ENCODE results near the gene SHOX. TPM values are rescaled to one million over a fixed set of nuclear protein-coding genes. Genes with fewer than 3 reads are reported as not detected.
"Not testable (repeated sequence)": the region's sequence is repeated elsewhere in the genome, so short reads cannot be mapped to it uniquely, and the experiment has no call there.

The SHOX gene
- total RNA-seq = not detected

DNA sequence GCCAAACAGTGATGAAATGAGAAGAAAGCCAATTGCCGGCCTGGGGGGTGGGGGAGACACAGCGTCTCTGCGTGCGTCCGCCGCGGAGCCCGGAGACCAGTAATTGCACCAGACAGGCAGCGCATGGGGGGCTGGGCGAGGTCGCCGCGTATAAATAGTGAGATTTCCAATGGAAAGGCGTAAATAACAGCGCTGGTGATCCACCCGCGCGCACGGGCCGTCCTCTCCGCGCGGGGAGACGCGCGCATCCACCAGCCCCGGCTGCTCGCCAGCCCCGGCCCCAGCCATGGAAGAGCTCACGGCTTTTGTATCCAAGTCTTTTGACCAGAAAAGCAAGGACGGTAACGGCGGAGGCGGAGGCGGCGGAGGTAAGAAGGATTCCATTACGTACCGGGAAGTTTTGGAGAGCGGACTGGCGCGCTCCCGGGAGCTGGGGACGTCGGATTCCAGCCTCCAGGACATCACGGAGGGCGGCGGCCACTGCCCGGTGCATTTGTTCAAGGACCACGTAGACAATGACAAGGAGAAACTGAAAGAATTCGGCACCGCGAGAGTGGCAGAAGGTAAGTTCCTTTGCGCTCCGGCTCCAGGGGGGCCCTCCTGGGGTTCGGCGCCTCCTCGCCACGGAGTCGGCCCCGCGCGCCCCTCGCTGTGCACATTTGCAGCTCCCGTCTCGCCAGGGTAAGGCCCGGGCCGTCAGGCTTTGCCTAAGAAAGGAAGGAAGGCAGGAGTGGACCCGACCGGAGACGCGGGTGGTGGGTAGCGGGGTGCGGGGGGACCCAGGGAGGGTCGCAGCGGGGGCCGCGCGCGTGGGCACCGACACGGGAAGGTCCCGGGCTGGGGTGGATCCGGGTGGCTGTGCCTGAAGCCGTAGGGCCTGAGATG is at the start of gene SHOX:
Gene SHOX (plus strand): TSS at position 180 of the 885 bp plus-strand sequence. CDS start 107 bp downstream, at position 287.
- H3K27ac Mint-ChIP-seq = no peak within 1 kb of the TSS
- peaks cover 48 to 55% of the 10 kb centered on the region in 2 donors for H3K27me3 Mint-ChIP-seq

DNA sequence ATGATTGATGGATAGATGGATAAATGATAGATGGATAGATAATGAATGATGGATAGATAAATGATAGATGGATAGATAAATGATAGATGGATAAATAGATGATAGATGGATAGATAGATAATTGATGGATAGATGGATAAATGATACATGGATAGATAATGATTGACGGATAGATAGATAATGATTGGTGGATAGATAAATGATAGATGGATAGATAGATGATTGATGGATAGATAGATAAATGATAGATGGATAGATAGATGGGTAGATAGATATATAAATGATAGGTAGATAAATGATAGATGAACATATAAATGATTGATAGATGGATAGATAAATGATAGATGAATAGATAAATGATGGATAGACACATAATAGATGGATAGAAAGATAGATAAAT is 49.5 kb upstream of the SHOX start:
- no peaks in the 10 kb centered on the region for H3K36me3 Mint-ChIP-seq
- no peak overlapping the region for H3K4me3 Mint-ChIP-seq
- no peak overlapping the region for H3K27ac Mint-ChIP-seq
- H3K9me3 Mint-ChIP-seq = peaks cover 4% of the 10 kb centered on the region
- ATAC-seq (no peak), DNase-seq (ENCODE audit: low spot score) (no peak)
- no peaks in the 10 kb centered on the region for H3K4me1 Mint-ChIP-seq (ENCODE audit: low read depth in 2 of 2)
- H3K27me3 Mint-ChIP-seq = peaks cover 0 to 6% of the 10 kb centered on the region in 2 donors

More for the DNA sequence above, at the start of gene SHOX:
- Mint-ChIP-seq H3K9me3 (peaks cover 6% of the 10 kb centered on the region), H3K4me1 (ENCODE audit: low read depth in 2 of 2) (peaks cover 0 to 13% of the 10 kb centered on the region in 2 donors), H3K36me3 (peaks cover 15% of the 10 kb centered on the region), H3K4me3 (no peak within 1 kb of the TSS)
- ATAC-seq (no peak), DNase-seq (ENCODE audit: low spot score) (no peak)

DNA sequence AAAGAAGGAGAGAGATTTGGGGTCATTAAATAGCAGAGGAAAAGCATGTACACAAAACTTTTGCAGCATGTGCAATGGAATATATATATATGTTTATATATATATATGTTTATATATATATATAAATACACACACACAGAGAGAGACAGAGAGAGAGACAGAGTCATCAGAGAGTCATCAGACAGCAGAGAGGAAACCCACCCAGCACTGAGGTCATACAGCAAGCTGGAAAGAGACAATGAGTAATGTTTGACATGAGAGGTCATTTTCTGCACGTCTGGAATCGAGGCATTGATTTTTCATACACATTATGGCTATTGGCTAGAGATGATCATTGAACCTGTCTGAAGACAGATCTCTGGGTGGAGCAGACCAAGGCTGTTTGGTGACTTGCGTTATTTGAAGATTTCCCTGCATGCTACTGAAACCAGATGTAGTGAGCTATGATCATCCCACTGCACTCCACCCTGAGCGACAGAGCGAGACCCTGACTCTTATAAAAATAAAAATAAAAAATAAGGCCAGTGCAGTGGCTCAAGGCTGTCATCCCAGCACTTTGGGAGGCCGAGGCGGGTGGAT is 48.8 kb upstream of the SHOX start:
- H3K36me3 Mint-ChIP-seq = no peaks in the 10 kb centered on the region
- H3K4me3 Mint-ChIP-seq = no peak overlapping the region
- no peaks in the 10 kb centered on the region for H3K4me1 Mint-ChIP-seq (ENCODE audit: low read depth in 2 of 2)
- peaks cover 4% of the 10 kb centered on the region for H3K9me3 Mint-ChIP-seq
- ATAC-seq (no peak), DNase-seq (ENCODE audit: low spot score) (no peak)
- H3K27me3 Mint-ChIP-seq = peaks cover 0 to 6% of the 10 kb centered on the region in 2 donors
- no peak overlapping the region for H3K27ac Mint-ChIP-seq

DNA sequence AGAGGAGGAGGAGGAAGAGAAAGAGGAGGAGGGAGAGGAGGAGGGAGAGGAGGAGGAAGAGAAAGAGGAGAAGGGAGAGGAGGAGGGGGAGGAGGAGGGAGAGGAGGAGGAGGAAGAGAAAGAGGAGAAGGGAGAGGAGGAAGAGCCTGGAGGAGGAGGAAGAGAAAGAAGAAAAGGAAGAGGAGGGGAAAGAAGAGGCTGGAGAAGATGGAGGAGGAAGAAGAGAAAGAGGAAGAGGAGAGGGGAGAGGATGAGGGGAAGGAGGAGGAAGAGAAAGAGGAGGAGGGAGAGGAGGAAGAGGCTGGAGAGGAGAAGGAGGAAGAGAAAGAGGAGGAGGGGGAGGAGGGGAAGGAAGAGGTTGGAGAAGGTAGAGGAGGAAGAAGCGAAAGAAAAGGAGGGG is 46.0 kb upstream of the SHOX start:
- Mint-ChIP-seq H3K27ac (no peak overlapping the region), H3K4me1 (ENCODE audit: low read depth in 2 of 2) (no peaks in the 10 kb centered on the region), H3K36me3 (no peaks in the 10 kb centered on the region), H3K27me3 (no peaks in the 10 kb centered on the region), H3K9me3 (no peaks in the 10 kb centered on the region), H3K4me3 (no peak overlapping the region)
- ATAC-seq (no peak), DNase-seq (ENCODE audit: low spot score) (no peak)

DNA sequence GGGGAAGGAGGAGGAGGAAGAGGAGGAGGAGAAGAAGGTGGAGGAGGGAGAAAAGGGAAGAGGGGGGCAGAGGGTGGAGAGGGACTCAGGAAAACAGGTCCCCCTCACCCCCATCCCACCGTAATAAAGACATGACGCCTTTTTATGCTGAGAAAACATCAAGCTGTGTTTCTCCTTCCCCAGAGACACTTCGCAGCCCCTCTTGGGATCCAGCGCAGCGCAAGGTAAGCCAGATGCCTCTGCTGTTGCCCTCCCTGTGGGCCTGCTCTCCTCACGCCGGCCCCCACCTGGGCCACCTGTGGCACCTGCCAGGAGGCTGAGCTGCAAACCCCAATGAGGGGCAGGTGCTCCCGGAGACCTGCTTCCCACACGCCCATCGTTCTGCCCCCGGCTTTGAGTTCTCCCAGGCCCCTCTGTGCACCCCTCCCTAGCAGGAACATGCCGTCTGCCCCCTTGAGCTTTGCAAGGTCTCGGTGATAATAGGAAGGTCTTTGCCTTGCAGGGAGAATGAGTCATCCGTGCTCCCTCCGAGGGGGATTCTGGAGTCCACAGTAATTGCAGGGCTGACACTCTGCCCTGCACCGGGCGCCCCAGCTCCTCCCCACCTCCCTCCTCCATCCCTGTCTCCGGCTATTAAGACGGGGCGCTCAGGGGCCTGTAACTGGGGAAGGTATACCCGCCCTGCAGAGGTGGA is 45.3 kb upstream of the SHOX start:
- no peaks in the 10 kb centered on the region for H3K36me3 Mint-ChIP-seq
- ATAC-seq (no peak), DNase-seq (ENCODE audit: low spot score) (no peak)
- no peaks in the 10 kb centered on the region for H3K27me3 Mint-ChIP-seq
- no peaks in the 10 kb centered on the region for H3K9me3 Mint-ChIP-seq
- H3K4me3 Mint-ChIP-seq = no peak overlapping the region
- H3K4me1 Mint-ChIP-seq (ENCODE audit: low read depth in 2 of 2) = no peaks in the 10 kb centered on the region
- H3K27ac Mint-ChIP-seq = no peak overlapping the region

DNA sequence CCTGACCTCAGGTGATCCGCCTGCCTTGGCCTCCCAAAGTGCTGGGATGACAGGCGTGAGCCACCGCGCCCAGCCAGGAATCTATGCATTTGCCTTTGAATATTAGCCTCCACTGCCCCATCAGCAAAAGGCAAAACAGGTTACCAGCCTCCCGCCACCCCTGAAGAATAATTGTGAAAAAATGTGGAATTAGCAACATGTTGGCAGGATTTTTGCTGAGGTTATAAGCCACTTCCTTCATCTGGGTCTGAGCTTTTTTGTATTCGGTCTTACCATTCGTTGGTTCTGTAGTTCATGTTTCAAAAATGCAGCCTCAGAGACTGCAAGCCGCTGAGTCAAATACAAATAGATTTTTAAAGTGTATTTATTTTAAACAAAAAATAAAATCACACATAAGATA is 44.2 kb upstream of the SHOX start:
- H3K27me3 Mint-ChIP-seq = no peaks in the 10 kb centered on the region
- DNase-seq (ENCODE audit: low spot score) = no peak
- no peak overlapping the region for H3K4me3 Mint-ChIP-seq

DNA sequence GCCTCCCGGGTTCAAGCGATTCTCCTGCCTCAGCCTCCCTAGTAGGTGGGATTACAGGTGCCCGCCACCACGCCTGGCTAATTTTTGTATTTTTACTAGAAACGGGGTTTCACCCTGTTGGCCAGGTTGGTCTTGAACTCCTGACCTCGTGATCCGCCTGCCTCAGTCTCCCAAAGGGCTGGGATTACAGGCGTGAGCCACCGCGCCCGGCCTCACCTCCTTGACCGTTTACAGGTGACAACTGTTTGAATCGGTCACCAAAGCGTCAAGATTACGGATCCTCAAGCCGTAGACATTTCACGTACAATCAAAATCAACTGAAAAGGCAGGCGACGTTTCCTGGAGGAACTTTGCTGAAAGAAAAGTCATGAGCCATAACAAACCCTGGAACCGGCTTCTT is 41.3 kb upstream of the SHOX start:
- H3K9me3 Mint-ChIP-seq; H3K4me1 Mint-ChIP-seq (ENCODE audit: low read depth in 2 of 2); H3K4me3 Mint-ChIP-seq; ATAC-seq; H3K27me3 Mint-ChIP-seq; H3K27ac Mint-ChIP-seq; H3K36me3 Mint-ChIP-seq; DNase-seq (ENCODE audit: low spot score): not testable (repeated sequence)

More for the DNA sequence above, 44.2 kb upstream of the SHOX start:
- H3K27ac Mint-ChIP-seq = no peak overlapping the region
- ATAC-seq = no peak
- no peaks in the 10 kb centered on the region for H3K36me3 Mint-ChIP-seq
- no peaks in the 10 kb centered on the region for H3K4me1 Mint-ChIP-seq (ENCODE audit: low read depth in 2 of 2)
- no peaks in the 10 kb centered on the region for H3K9me3 Mint-ChIP-seq

DNA sequence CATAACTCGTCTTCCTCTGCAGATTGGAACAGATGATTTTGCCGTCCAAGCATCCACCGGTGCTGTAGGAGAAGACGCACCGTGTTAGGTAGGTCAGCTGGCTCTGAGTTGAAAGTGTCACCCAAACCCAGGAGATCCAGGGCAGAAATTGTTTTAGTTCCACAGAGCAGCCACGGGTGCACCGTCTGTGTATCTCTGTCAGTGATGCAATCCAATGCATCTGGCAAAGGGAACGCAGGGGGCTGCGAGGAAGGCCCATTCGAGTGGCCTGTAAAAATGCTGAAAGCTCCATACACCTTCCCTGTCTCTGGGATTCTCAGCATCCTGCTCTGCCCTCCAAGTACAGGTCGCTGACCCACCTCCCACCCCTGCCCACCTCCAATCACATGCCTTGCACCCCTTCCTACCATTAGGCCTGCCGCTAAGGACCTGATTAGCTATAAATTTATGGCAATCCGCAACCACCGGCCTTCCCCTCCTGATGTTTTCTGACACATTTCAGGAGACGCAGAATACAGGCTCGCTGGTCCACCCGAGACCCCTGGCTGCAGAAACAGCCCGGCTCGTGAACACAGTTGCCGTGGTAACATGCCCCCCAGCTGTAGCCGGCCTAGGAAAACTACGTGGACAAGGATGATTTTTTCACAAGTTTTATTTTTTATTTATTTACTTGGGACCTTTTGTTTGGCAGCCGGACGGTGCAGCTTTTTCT is 39.7 kb upstream of the SHOX start:
- H3K27me3 Mint-ChIP-seq = no peaks in the 10 kb centered on the region
- H3K9me3 Mint-ChIP-seq = peaks cover 2% of the 10 kb centered on the region
- H3K4me1 Mint-ChIP-seq (ENCODE audit: low read depth in 2 of 2) = no peaks in the 10 kb centered on the region
- H3K36me3 Mint-ChIP-seq = peaks cover 5% of the 10 kb centered on the region
- no peak for DNase-seq (ENCODE audit: low spot score)
- H3K4me3 Mint-ChIP-seq = no peak overlapping the region
- H3K27ac Mint-ChIP-seq = no peak overlapping the region
- ATAC-seq = no peak

DNA sequence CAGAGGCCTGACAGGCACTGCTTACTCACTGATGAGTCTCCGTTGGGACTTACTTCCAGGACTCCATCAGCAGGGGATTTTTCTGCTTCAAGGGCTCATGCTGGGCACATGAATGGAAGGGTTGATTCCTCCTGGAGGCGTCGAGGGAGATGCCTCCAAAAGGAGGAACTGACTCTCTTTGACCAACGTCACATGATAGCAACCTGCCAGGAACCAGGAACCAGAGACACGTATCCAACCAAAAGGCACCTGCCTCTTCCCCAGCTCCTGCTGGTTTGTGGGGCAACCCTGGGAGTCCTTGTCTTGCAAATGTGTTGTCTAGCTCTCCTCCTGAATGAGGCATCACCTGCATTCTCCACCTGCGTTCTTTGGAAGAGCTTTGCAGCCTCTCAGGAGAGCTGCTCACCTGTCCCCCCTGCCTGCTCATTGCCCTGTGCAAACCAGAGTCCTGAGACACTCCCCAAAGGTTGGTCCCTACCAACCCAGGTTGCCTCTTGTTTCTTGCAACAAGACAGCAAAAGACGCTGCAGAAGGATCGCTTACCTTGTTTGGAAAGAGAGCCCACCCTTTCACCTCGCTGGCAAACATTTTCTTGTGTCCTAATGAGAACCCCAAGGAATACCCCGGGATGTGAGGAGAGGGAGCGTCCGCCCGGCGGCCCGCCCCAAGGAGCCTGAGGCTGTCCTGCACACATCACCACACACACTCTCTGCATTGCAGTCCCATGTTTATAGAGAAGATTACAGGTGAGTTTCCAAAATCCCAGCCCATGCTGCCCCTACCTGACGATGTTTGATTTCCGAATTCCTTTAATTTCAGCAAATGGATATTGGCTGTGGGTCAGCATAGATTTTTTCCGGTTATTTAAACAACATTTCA is 30.5 kb upstream of the SHOX start:
- H3K27me3 Mint-ChIP-seq = peaks cover 0 to 4% of the 10 kb centered on the region in 2 donors
- DNase-seq (ENCODE audit: low spot score) = no peak
- H3K9me3 Mint-ChIP-seq = peaks cover 16% of the 10 kb centered on the region
- H3K27ac Mint-ChIP-seq = no peak overlapping the region
- no peaks in the 10 kb centered on the region for H3K4me1 Mint-ChIP-seq (ENCODE audit: low read depth in 2 of 2)
- no peak for ATAC-seq
- H3K4me3 Mint-ChIP-seq = no peak overlapping the region
- H3K36me3 Mint-ChIP-seq = peaks cover 11% of the 10 kb centered on the region

DNA sequence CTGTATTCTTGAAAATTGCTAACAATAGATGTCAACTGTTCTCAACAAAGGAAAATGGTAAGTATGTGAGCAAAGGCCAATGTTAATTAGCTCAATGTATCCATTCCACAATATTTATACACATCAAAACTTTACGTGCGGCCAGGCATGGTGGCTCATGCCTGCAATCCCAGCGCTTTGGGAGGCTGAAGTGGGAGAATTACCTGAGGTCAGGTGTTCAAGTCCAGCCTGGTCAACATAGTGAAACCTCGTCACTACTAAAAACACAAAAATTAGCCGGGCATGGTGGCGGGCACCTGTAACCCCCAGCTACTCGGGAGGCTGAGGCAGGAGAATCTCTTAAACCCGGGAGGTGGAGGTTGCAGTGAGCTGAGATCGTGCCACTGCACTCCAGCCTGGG is 27.6 kb upstream of the SHOX start:
- not testable (repeated sequence) for H3K27me3 Mint-ChIP-seq; H3K9me3 Mint-ChIP-seq; DNase-seq (ENCODE audit: low spot score); H3K4me3 Mint-ChIP-seq; ATAC-seq; H3K36me3 Mint-ChIP-seq; H3K4me1 Mint-ChIP-seq (ENCODE audit: low read depth in 2 of 2); H3K27ac Mint-ChIP-seq

DNA sequence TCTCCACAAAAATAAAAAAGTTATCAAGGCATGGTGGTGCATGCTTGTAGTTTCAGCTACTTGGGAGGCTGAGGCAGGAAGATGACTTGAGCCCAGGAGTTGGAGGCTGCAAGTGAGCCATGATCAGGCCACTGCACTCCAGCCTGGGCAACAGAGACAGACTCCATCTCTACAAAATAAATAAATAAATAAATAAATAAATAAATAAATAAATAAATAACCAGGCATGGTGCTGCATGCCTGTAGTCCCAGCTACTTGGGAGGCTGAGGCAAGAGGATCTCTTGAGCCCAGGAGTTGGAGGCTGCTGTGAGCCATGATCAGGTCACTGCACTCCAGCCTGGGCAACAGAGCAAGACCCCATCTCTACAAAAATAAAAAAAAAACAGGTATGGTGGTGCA is 26.0 kb upstream of the SHOX start:
- not testable (repeated sequence) for H3K36me3 Mint-ChIP-seq; H3K4me3 Mint-ChIP-seq; H3K27ac Mint-ChIP-seq; H3K9me3 Mint-ChIP-seq; ATAC-seq; H3K4me1 Mint-ChIP-seq (ENCODE audit: low read depth in 2 of 2); H3K27me3 Mint-ChIP-seq; DNase-seq (ENCODE audit: low spot score)

DNA sequence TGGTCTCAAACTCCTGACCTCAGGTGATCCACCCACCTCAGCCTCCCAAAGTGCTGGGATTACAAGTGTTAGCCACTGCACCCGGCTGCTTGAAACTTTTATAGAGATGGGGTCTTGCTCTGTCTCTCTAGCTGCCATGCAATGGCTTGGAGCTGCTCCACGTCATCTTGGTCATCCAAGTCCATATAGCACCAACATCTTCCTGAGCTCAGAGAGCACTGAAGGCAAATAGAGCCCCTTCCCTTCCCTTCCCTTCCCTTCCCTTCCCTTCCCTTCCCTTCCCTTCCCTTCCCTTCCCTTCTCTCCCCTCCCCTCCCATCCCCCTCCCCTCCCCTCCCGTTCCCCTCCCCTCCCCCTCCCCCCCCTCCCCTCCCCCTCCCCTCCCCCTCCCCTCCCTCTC is 22.5 kb upstream of the SHOX start:
- ATAC-seq; H3K27ac Mint-ChIP-seq; H3K4me1 Mint-ChIP-seq (ENCODE audit: low read depth in 2 of 2); DNase-seq (ENCODE audit: low spot score); H3K9me3 Mint-ChIP-seq; H3K36me3 Mint-ChIP-seq; H3K27me3 Mint-ChIP-seq; H3K4me3 Mint-ChIP-seq: not testable (repeated sequence)

DNA sequence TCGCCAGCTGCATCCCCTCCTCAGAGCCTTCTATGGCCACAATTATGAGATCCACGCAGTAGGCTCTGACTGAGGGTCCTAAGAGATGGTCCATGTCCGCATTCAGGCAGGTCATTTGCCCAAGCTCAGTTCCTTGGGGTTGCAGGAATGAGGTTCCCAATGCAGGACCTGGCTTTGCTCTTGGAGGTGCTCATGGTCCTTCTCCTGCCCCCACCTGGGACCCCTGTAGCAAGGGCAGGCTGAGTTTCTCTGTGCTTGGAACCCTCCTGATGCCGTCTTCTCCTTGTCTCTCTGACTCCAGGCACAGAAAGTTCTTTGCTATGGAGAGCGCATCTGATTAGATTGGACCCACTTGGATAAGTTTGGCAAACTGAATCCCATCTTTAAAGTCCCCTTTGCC is 16.5 kb upstream of the SHOX start:
- Mint-ChIP-seq H3K36me3 (no peaks in the 10 kb centered on the region), H3K27ac (no peak overlapping the region), H3K9me3 (peaks cover 12% of the 10 kb centered on the region), H3K27me3 (peaks cover 6 to 8% of the 10 kb centered on the region in 2 donors), H3K4me1 (ENCODE audit: low read depth in 2 of 2) (no peaks in the 10 kb centered on the region), H3K4me3 (no peak overlapping the region)
- ATAC-seq (no peak), DNase-seq (ENCODE audit: low spot score) (no peak)

All from natural killer cell treated with Interleukin-12 subunit alpha and Interleukin-12 subunit beta and Interleukin-15 and Interleukin-18, amount 100 ng/mL, for 72 hours (primary cell).